HG02840 (cell line): ENCODE measurements around the gene SECISBP2L.
"Not testable (repeated sequence)": the region's sequence is repeated elsewhere in the genome, so short reads cannot be mapped to it uniquely, and the experiment has no call there.

ENCODE experiments used
- ATAC-seq: cut with Tn5 transposase; IDR thresholded peaks from one replicate; pipeline ENCODE4 v1.9.1; 2021; ENCODE audit warnings: mild to moderate bottlenecking, moderate library complexity, moderate number of reproducible peaks; ENCODE audit not compliant: unreplicated experiment, low FRiP score

Gene SECISBP2L

DNA sequence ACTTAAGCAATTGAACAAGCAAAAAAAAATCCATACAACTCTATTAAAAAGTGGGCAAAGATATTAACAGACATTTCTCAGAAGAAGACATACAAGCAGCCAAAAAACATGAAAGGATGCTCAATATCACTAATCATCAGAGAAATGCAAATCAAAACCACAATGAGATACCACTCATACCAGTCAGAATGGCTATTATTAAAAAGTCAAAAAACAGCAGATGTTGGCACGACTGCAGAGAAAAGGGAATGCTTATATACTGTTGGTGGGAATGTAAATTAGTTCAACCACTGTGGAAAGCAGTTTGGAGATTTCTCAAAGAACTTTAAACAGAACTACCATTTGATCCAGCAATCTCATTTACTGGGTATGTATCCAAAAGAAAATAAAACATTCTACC, 75.3 kb downstream of the SECISBP2L start:
- ATAC-seq, result not testable (repeated sequence)

DNA sequence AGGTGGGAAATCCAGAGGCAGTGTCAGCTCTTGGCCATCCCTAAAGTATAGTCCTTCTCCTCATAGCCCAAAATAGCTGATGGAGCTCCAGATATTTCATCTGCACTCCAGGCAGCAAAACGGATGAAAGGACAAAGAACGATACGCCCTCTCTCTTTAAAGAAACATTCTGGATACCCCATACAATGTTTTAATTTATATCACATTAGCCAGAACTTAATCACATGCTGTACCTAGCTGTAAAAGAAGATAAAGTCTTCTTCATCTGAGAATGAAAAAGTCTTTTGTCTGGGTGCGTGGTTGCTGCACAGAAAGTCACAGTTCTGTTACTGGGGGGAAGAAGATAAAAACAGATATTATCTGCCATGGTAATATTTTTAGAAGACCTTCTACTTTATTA, 78.2 kb downstream of the SECISBP2L start:
- no peak for ATAC-seq

DNA sequence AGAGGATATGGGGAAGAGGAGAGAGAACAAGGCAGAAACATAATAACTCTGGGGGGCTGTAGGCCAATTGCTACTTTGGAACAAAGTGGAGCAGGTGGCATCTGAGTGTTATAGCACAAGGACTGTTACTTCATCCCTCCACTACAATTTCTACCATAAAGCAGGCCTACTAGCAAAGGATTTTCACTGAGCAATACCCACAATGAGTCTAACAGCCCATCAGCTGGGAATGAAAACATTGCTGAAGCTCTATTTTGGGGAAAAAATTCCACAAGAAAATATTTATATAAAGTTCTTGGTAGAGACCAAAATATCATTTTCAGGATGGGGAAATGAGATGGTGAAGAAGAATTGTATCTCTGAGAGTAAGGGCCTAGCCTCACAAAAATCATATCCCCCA, 78.9 kb downstream of the SECISBP2L start:
- no peak for ATAC-seq

DNA sequence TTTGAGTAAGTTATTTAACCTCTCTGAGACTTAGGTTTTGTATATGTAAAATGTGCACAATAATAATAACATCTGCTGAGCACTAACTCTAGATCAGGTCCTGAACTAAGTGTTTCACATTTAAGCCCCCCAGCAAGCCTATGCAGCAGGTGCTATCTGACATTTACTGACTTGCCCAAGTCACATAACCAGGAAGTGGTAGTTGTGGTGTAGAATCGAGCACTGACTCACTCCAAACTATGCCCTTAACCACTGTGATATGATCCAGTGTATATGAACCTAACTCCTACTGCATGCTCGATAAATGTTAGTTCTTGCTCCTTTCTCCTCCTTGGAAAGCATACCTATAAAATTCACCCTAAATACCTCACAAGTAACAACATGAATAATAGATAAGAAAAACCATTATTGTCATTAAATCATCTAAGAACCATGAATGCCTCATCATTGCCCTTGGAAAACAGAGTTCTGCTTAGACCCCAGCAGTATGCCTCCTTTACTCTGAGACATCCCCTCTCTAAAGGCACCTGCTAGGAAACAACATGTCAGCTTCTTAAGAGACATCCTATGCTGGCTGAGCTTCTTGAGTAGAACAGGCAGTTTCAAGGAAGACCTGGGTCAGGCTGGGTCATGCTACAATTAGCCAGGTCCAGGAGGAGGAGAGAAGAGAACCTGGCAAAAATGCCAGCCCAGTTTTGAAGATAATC, 79.5 kb downstream of the SECISBP2L start:
- no peak for ATAC-seq

DNA sequence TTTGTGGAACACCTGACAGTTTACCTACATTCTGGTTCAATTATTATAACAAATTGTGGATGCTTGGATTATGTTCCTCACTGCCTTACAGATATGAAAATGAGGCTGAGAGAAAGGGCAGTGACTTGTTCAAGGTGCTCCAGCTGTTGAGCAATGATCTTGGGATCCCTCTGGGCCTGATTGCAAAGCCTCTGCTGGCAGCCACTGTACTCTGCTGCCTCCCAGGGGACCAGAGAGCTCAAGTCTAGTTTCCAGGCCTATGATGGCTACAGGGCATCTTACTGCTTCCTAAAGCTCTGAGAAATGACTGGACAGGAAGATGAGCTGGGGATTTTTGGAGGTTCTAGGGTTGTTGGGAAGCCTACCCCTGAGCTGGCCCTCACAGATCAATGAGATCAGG, 80.3 kb downstream of the SECISBP2L start:
- ATAC-seq, result no peak

DNA sequence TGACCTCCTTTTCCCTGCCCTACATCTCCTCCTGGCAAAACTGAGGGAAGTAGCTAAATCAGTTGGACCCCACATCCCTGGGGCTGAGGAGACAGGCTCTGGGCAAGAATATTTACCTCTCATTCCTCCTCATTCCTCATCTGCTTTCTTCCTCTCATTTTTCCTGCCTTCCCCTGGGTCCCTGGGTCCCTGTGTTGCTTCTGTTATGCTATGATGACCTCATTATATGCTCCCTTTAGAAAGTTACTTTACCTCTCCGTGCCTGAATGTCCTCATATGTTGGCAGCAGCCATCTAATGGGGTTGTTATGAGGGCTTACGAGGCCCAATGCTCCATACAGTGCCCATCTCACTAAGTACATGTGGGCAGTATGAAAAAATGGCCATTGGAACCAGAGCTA, 81.3 kb downstream of the SECISBP2L start:
- no peak for ATAC-seq

- no peak for ATAC-seq
Measured at GRCh38 chr15:48963524-48964113, 82.6 kb downstream of the SECISBP2L start, which contains the start of gene SHC4. SHC4 (minus strand) TSS chr15:48963919; CDS start chr15:48963015, 904 bp downstream.

GRCh38 chr15:48962662-48963523, 83.4 kb downstream of the SECISBP2L start:
- ATAC-seq, result no peak

GRCh38 chr15:48955967-48956366, 90.3 kb downstream of the SECISBP2L start:
- no peak for ATAC-seq

GRCh38 chr15:48955370-48955769, 90.9 kb downstream of the SECISBP2L start:
- ATAC-seq, result no peak

GRCh38 chr15:48954538-48954937, 91.7 kb downstream of the SECISBP2L start:
- no peak for ATAC-seq

DNA sequence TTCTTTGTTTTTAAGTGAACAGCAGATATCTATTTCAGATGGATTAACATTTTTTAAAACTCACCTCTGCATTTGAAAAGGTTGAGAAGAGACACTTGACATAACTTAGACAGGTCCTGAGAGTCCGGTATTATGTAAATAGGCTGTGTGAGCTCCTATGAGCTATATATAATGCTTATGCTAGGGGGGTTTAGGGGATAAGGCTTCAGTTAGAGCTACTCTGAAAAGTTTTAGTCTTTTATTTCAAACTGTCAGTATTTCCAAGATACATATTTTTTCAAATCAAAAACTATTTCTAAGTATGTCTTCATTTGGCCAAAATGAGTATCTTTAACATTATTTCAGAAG, 99.4 kb downstream of the SECISBP2L start:
- no peak for ATAC-seq

- ATAC-seq, result no peak
Measured at GRCh38 chr15:48946074-48946839, 100.0 kb downstream of the SECISBP2L start.

- ATAC-seq, result no peak
Measured at GRCh38 chr15:48945386-48945785, 100.9 kb downstream of the SECISBP2L start.

GRCh38 chr15:48941904-48942303, 104.3 kb downstream of the SECISBP2L start:
- ATAC-seq, result no peak

DNA sequence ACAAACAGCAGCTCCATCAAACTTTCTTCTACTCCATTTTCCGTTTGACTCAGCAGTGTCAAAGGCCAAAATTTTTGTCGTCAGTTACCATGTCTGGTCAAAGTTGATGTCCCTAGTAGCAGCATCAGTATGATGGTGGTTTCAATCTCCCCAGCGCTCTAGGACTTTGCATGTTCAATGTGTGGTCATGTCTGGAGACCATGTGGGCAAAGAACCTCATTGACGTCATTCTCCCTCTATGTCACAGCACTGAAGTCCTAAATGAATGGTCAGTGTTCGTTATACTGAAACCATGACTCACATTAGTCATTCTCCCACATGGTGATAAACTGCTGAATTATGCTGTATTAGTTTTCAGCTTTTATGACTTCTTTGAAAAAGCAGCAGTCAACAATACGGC, 105.7 kb downstream of the SECISBP2L start:
- peak; percentile 86 for ATAC-seq

GRCh38 chr15:48939648-48940047, 106.6 kb downstream of the SECISBP2L start:
- ATAC-seq, result no peak
